Fibroblast of lung (primary cell): Measurements from ENCODE around the gene TNIK. TPM values are rescaled to one million over a fixed set of nuclear protein-coding genes. Genes with fewer than 3 reads are reported as not detected.

ENCODE experiments used
- DNase-seq, 2 donors: peaks; one replicate each; pipeline versions ENCODE4 v3.0.0 to v3.0.0-alpha.2; 2010; ENCODE audit warnings: low read depth in 2 of 2
- H2AFZ ChIP-seq: 2 replicates; pipeline ENCODE4 v1.5.1; 2012; ENCODE audit warnings: low read length, control low read depth, inconsistent platforms
- H3K27ac ChIP-seq: 2 replicates; pipeline ENCODE4 v1.5.1; 2011; ENCODE audit warnings: low read length, control low read depth; ENCODE audit not compliant: insufficient read depth
- H3K27me3 ChIP-seq: 2 replicates; pipeline ENCODE4 v1.5.1; 2011; ENCODE audit warnings: mild to moderate bottlenecking, low read length; ENCODE audit not compliant: control insufficient read depth, insufficient read depth
- H3K36me3 ChIP-seq: 2 replicates; pipeline ENCODE4 v1.5.1; 2011; ENCODE audit warnings: low read length; ENCODE audit not compliant: control insufficient read depth, insufficient read depth
- H3K4me1 ChIP-seq: 2 replicates; pipeline ENCODE4 v1.5.1; 2011; ENCODE audit warnings: low read length; ENCODE audit not compliant: control insufficient read depth, insufficient read depth; ENCODE audit errors: extremely low read depth
- H3K4me2 ChIP-seq: 2 replicates; pipeline ENCODE4 v1.5.1; 2011; ENCODE audit warnings: low read length, control low read depth; ENCODE audit not compliant: insufficient read depth; ENCODE audit errors: extremely low read depth
- H3K4me3 ChIP-seq, 4 experiments: fragments of 200-600 bp in 1 of 4; sonication (generic) in 1 of 4; replicated peaks in 1 of 4; 2 replicates each; pipeline ENCODE4 v1.5.1; 2011 to 2016; ENCODE audit warnings: low read length in 4 of 4, low read depth in 3 of 4, mild to moderate bottlenecking in 3 of 4, control low read depth in 2 of 4, inconsistent platforms in 1 of 4, mixed read lengths in 1 of 4; ENCODE audit not compliant: insufficient read depth in 1 of 4; ENCODE audit errors: control extremely low read depth in 1 of 4
- H3K79me2 ChIP-seq: 2 replicates; pipeline ENCODE4 v1.5.1; 2012; ENCODE audit warnings: mild to moderate bottlenecking, low read length, inconsistent platforms; ENCODE audit not compliant: control insufficient read depth, insufficient read depth
- H3K9ac ChIP-seq: 2 replicates; pipeline ENCODE4 v1.5.1; 2011; ENCODE audit warnings: mild to moderate bottlenecking, low read length, control low read depth; ENCODE audit not compliant: insufficient read depth
- H3K9me3 ChIP-seq: 2 replicates; pipeline ENCODE4 v1.5.1; 2012; ENCODE audit warnings: low read depth, low read length; ENCODE audit not compliant: control insufficient read depth, insufficient read depth
- H4K20me1 ChIP-seq: 2 replicates; pipeline ENCODE4 v1.5.1; 2011; ENCODE audit warnings: low read length; ENCODE audit not compliant: control insufficient read depth, insufficient read depth; ENCODE audit errors: extremely low read depth
- EZH2 ChIP-seq: IDR thresholded peaks from 2 replicates; pipeline ENCODE4 v1.5.1; 2012; ENCODE audit warnings: low read length, control low read depth, mild to moderate bottlenecking; ENCODE audit errors: missing control alignments
- polyA plus RNA-seq, 2 donors: library from polyadenylated mRNA; depleted of rRNA in 1 of 2; stranded (reverse) in 1 of 2; unstranded in 1 of 2; fragments of >200 nt; gene quantifications; 2 replicates each; pipeline ENCODE4 v1.2.1, GENCODE V29; 2011 to 2012; ENCODE audit warnings: missing spikeins in 1 of 2
- total RNA-seq: library from RNA; depleted of rRNA; stranded (reverse); fragments of >200 nt; gene quantifications from 2 replicates; pipeline ENCODE4 v1.2.1, GENCODE V29; 2014
- TF ChIP-seq, protein P1 (sequence below), 2 donors: IDR thresholded peaks in 1 of 2; conservative IDR thresholded peaks in 1 of 2; 1 replicate in 1 of 2; 2 replicates in 1 of 2; pipeline ENCODE4 v1.5.1; 2011 to 2012; ENCODE audit warnings: low read length in 2 of 2, control low read depth in 1 of 2, inconsistent platforms in 1 of 2, low read depth in 1 of 2, mild to moderate bottlenecking in 1 of 2

TNIK gene
- total and polyA plus RNA-seq, 2 donors (not counting 1 experiment from before 2014, with no cell fraction given) = 13.8 to 39.3 TPM

DNA sequence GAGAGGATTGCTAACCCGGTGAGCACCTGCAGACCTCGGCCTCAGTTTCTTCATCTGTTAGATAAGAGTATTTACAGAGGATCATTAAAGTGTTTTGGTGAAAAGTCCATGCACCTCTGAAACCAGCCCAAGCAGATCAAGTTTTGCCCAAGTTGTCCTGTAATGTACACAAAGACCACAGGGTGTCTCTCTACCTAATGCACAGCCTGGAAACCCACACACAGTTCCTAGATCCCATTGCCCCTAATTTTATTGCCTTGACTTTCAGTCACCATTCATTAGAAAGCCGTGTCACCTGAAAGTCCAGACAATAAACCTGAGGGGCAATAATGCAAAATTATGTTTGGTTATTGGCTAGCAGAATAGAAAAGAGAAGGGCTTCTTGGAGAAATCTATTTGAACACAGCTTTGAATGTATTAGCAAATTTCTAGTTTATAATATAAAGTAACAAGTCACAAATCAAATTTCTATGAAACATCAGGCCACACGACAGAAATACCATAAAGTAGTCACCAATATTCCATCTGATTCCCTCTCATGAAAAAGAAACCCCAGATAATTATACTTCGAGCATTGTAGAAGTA, 272.4 kb downstream of the TNIK start:
- Histone ChIP-seq H3K79me2 (no peaks in the 10 kb centered on the region), H2AFZ (no peak overlapping the region), H3K27ac (no peak overlapping the region), H3K9ac (no peak overlapping the region), H3K9me3 (no peaks in the 10 kb centered on the region), H3K4me3 (no peak overlapping the region), H3K4me1 (peaks cover 2% of the 10 kb centered on the region), H3K36me3 (no peaks in the 10 kb centered on the region), H3K4me2 (no peak overlapping the region), H3K27me3 (no peaks in the 10 kb centered on the region), H4K20me1 (no peaks in the 10 kb centered on the region)
- TF ChIP-seq, protein P1, sequence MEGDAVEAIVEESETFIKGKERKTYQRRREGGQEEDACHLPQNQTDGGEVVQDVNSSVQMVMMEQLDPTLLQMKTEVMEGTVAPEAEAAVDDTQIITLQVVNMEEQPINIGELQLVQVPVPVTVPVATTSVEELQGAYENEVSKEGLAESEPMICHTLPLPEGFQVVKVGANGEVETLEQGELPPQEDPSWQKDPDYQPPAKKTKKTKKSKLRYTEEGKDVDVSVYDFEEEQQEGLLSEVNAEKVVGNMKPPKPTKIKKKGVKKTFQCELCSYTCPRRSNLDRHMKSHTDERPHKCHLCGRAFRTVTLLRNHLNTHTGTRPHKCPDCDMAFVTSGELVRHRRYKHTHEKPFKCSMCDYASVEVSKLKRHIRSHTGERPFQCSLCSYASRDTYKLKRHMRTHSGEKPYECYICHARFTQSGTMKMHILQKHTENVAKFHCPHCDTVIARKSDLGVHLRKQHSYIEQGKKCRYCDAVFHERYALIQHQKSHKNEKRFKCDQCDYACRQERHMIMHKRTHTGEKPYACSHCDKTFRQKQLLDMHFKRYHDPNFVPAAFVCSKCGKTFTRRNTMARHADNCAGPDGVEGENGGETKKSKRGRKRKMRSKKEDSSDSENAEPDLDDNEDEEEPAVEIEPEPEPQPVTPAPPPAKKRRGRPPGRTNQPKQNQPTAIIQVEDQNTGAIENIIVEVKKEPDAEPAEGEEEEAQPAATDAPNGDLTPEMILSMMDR (conservative IDR thresholded peaks at IDR 0.05 in 1 of 2, IDR thresholded peaks at IDR 0.05 in 1 of 2; ENCODE audit: low read depth in 1 of 2, low read length in 2 of 2) = peak; percentile 70 to 78
- no peak for TF ChIP-seq EZH2
- peak; percentile 28 to 62 for DNase-seq

DNA sequence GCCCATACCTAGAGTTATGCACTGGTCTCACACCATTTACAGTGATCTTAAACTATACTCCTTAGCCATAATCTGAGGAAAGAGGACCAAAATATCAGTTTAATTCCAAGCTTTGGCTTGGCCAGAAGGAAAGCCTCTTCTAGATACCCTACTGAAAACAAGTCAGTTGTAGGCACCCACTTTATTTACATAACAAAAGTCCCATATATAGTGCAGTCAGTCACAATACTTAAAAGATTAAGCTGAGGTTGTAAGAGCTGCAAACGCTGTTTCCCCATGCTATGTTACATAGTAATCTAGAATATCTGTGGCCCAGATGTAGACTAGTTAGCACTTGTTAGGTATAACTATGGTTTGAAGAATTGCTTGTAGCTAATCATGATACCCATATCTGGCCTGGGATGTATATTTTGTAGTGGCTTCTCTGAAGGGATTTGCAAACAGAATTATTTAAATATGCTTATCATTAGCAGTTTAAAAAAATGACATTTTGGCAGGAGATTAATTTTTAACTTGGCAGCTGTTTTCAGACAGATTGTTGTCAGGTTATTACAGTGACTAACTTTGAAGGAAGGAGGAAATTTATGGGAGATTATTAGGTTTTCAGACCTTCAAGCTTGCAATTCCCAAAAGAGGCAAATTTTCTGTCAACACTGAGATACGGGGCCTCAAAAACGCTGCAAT, 273.2 kb downstream of the TNIK start:
- no peaks in the 10 kb centered on the region for H4K20me1 ChIP-seq
- H3K4me3 ChIP-seq = no peak overlapping the region
- no peak overlapping the region for H2AFZ ChIP-seq
- H3K79me2 ChIP-seq = no peaks in the 10 kb centered on the region
- DNase-seq = no peak
- H3K36me3 ChIP-seq = no peaks in the 10 kb centered on the region
- TF ChIP-seq, protein P1 (conservative IDR thresholded peaks at IDR 0.05 in 1 of 2, IDR thresholded peaks at IDR 0.05 in 1 of 2; ENCODE audit: low read depth in 1 of 2, low read length in 2 of 2) = no peak
- no peak for TF ChIP-seq EZH2
- no peak overlapping the region for H3K9ac ChIP-seq
- H3K4me1 ChIP-seq = peaks cover 6% of the 10 kb centered on the region
- no peak overlapping the region for H3K27ac ChIP-seq
- H3K4me2 ChIP-seq = no peak overlapping the region
- no peaks in the 10 kb centered on the region for H3K9me3 ChIP-seq
- H3K27me3 ChIP-seq = no peaks in the 10 kb centered on the region

DNA sequence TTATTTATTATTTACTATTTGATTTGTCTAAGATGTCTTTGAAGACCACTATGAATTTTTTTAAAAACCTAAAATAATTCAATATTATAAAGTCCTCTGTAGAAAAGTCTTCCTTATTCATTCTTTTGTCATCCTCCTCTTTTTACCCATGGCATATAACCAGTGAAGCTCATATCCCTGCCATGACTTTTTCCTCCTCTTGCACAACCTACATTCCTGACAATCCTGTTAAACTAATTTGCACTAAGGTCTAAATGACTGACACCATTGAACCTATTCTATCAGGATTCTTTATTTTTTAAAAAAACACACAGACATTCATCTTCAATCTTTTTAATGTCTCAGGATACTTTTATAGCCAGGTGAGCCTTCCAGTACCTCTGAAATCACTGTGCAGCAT, 273.8 kb downstream of the TNIK start:
- H4K20me1 ChIP-seq = no peaks in the 10 kb centered on the region
- H2AFZ ChIP-seq = no peak overlapping the region
- peaks cover 6% of the 10 kb centered on the region for H3K4me1 ChIP-seq
- DNase-seq = peak in 1 of 2 donors; percentile 40
- H3K36me3 ChIP-seq = no peaks in the 10 kb centered on the region
- TF ChIP-seq EZH2 = no peak
- TF ChIP-seq, protein P1 (conservative IDR thresholded peaks at IDR 0.05 in 1 of 2, IDR thresholded peaks at IDR 0.05 in 1 of 2; ENCODE audit: low read depth in 1 of 2, low read length in 2 of 2) = no peak
- no peak overlapping the region for H3K4me2 ChIP-seq
- H3K9ac ChIP-seq = no peak overlapping the region
- H3K27ac ChIP-seq = no peak overlapping the region
- H3K27me3 ChIP-seq = no peaks in the 10 kb centered on the region
- H3K4me3 ChIP-seq = no peak overlapping the region
- H3K9me3 ChIP-seq = no peaks in the 10 kb centered on the region
- no peaks in the 10 kb centered on the region for H3K79me2 ChIP-seq
